HG03469 (cell line): Measurements from ENCODE around the gene GLCCI1.
A peak's percentile ranks its signal among the peaks of the same experiment; 100 is the strongest.

Experiments
- ATAC-seq: cut with Tn5 transposase; IDR thresholded peaks from one replicate; pipeline ENCODE4 v1.9.1; 2021; ENCODE audit warnings: mild to moderate bottlenecking, moderate library complexity, moderate number of reproducible peaks; ENCODE audit not compliant: unreplicated experiment

The GLCCI1 gene

GRCh38 chr7:7959979-7960670 is 8.5 kb upstream of the GLCCI1 start:
- peak; percentile 81 for ATAC-seq

- ATAC-seq, result no peak
These were observed 5.7 kb upstream of the GLCCI1 start for GRCh38 chr7:7962851-7963250.

DNA sequence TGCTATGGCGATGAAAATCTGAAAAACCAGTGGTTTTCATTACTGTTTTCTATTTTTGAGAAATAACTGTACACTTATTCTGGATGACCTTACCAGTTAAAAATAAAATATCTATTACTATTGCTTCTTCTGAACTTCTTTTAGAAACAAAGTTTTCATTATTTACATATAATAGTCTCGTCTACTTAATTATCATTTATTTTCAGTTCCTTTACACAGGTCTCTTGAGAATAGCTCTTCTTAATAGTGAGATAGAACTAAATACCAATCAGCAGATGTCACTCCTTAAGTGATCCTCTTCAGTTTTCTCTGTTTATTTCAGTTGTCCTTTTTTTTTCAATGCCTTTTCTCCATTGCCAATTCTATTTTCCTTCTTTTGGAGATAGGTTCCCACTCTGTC is 4.3 kb upstream of the GLCCI1 start:
- no peak for ATAC-seq

DNA sequence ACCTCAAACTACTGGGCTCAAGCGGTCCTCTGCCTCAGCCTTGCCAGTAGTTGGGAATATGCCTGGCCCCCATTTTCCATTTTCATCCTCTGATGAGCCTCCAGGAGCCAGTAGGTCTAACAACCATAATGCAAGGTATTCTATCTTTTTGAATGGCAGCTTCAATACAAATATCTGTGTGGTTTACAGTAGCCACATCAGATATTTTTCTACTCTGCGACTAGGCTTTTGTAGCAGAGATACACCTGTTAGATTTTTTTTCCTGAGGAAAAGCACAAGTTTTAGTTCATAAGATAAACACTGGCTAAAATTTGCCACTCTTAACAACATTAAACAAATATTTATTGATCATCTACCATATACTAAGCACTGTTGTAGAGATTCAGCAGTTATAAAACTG is 3.9 kb upstream of the GLCCI1 start:
- ATAC-seq, result no peak

- ATAC-seq, result no peak
These were observed 3.3 kb upstream of the GLCCI1 start for GRCh38 chr7:7965301-7965700.

DNA sequence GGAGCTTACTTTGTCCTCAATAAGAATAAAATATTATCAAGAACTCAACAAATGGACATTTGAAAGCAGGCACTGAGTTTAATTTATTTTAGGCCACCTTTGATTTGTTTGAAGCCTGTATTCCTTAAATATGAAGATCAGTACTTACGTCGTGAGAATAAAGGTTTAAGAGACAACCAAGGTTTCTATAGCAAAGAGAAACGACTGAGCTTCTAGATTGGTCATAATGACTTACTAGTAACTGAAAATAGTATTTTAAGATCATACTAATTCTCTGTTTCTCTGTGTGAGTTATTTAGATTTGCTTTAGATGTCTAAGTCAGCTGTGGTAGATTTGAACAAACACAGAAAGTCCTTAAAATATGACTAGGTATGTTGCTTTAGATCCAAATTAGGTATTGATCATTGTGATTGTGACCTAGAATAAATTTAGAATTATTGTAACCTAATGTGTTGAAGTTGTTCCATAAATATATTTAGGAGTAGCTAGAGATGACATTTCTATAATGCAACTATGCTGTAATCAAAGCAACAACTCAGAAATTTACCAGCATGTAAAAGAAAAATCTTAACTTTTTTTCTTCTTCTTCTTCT is 2.4 kb upstream of the GLCCI1 start:
- no peak for ATAC-seq

GRCh38 chr7:7967886-7968543 is 581 bp upstream of the GLCCI1 start:
- no peak for ATAC-seq

GRCh38 chr7:7969306-7970236 is 975 bp downstream of the GLCCI1 start:
- ATAC-seq, result no peak

- no peak for ATAC-seq
These were observed 1.6 kb downstream of the GLCCI1 start for GRCh38 chr7:7970237-7970530.

DNA sequence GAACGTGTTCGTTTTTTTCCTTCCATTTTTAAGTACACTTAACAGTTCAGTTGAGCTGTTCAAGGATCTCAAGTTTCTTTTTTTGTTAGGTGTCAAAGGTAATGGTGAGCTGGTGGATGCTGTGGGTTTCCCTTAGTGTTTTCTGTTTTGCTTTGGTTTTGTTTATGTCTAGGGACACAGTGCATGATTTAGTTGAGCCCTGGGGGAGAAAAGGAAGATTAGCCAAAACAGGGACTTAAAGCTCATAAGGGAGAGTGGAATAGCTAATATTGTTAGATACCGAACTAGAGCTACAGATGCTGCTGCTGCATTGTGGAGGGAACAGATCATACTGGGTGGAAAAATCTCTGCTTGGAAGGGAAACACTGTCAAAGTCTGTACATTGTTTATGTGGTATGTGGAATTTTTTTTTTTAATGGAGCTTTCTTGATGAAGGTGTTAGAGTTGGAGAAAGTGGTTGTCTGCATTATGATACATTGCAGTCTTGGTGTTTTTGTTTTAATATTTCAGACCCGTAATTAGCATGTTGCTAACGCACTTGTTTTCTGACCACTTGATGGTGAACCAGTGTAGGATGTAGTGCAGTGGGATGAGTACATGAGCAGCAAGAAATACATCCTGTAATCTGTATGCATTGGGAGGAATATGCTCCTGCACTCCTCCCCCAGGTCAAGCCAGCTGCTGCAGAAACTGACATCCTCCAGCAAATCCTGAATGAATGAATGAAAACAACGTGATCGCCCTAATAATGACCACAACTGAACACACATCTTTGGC is 2.1 kb downstream of the GLCCI1 start:
- ATAC-seq, result no peak

DNA sequence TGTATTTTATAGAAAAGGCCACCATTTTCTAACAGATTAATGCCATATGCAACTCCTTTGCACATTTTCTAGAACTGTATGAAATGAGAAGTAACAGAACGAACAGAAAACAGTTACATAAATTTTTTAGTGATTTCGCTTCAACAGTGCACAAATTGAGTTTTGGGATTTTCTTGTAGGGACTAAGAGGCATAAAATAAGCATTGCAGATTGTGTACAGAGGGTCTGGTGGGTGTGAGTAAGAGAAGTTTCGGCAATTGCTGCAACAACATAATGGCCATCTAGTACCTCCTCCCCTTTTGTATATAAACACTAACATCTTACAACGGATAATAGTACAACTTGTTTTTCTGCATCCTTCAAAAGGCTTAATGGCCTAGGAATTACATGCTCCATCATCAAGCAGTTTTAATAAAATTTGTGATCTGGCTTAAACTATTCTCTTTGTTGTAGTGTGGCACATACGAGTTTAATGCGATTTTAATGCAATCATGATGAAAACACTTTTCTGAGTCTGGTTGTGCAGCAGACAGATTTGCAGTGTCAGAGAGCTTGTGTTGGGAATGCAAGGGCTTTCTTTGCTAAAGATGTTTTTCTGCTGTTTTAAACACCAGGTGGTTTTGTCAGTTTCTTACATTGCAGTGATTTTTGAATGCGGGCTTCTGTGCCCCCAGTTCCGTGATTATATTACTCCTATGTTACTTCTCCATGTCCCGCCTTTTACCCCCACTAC is 2.9 kb downstream of the GLCCI1 start:
- no peak for ATAC-seq

GRCh38 chr7:7972128-7972527 is 3.5 kb downstream of the GLCCI1 start:
- no peak for ATAC-seq

DNA sequence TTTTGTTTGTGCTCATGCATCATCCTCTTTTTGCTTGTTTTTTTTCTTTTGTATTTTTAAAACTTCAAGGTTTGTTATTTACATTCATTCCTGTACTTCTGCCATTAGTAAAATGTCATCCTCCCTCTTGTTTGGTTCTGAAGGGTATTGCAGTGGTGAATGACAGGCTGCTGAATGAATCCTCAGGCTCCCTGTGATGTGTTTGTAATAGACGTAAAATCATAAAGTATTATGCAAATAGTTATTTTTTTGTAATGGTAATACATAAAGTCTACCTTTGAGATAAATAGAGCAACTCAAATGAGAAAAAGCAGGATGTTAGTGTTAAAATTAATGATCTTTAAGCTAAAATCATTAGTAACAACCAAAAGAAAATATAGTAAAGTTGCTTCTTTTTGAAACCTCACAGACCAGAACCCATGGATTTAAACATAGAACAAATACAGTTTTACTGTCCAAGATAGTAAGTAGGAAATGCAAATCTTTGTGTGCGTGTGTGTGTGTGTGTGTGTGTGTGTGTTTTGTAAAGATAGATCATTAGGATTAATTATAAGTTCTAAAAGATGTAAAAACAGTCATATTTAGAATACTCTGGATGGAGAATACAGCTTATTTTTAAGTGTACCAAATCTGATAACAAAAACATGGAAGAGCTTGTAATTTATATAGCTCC is 4.5 kb downstream of the GLCCI1 start:
- ATAC-seq, result no peak

DNA sequence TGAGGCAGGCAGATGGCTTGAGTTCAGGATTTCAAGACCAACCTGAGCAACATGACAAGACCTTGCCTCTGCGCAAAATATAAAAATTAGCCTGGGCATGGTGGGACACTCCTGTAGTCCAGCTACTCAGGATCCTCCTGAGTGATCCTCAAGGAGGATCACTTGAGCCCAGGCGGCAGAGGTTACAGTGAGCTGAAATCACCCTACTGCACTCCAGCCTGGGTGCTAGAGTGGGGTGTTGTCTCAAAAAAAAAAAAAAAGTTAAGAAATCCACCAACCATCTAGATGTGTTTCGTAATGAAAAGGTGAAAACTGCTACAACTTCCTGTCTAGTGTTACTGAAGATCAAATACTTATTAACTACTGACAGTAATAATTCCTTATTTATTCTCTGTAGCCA is 8.1 kb downstream of the GLCCI1 start:
- ATAC-seq, result no peak

DNA sequence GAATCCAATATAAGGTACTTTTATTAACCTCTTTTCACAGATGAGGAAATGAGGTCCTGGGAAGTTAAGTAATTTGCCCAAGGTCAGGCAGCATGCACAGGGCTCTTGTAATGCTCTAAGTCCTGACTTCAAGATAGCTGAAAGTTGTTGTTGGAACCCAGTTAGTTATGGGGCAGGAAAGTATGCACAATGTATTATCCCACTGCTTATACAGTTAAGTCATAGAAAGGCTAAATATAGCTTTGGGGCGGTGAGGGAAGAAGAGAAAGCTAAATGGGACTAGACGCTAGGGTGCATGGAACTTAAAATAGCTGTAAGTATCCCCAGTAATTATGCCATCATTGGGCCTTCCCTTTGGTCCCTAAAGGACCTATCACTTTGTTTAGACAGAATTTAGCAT is 9.2 kb downstream of the GLCCI1 start:
- no peak for ATAC-seq

DNA sequence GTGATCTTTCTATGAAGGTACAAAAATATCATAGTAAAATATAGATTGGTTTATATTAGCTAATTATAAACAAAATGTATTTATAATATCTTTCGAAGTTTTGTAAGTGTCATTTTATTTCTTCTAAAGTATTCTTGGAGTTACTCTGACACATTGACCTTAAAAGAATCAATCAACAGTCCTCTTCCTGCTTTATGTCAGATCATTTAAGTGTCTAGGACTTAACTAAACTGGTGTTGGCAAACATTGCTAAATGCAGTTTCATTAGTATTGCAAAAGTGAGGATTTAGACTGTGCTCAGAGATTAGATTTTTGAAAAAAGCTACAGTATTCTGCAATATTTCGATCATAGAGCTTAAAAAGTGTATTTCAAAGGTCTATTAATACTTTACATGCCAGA is 10.3 kb downstream of the GLCCI1 start:
- ATAC-seq, result no peak

DNA sequence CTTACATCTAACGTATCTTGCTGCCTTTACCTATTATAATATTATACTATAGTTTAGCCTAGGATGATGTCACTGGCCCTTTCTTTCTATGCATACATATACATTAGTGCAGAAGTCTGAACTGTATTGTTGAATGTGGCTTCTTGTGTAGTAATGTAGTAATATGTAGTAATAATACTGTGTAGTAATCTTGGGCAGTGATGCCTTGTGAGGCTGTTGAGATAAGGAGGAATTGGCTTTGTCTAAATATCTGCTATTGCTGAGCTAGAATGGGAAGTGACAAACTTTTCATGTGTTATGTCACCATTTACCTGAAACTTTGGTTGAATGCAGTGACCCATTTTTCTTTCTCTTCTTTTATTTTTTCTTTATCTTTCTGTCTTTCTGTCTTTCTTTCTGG is 11.0 kb downstream of the GLCCI1 start:
- ATAC-seq, result no peak

- no peak for ATAC-seq
These were observed 11.5 kb downstream of the GLCCI1 start for GRCh38 chr7:7980134-7980533.

DNA sequence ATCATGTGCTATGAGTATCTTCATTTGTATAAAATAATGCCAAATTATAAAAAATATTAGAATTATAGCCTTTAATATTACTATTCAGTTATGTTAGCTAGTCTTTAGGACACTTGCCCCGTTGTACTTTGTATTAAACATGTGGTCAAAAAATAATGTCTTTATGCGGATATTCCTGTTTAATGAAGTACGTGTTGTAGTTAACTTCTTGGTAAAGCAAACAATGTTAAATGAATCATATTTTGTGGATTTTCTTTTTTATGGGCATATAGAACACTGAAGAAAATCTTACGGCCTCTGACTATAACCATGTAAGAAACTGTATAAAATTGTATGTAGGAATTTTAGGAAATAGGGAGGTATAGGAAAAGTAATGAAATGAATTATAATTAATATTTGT is 14.3 kb downstream of the GLCCI1 start:
- ATAC-seq, result no peak

GRCh38 chr7:7984424-7984823 is 15.8 kb downstream of the GLCCI1 start:
- no peak for ATAC-seq
